Ishikawa (cell line): ENCODE results near the gene EFEMP1.

Experiments used
- CEBPB ChIP-seq: IDR thresholded peaks from 2 replicates; pipeline ENCODE4 v1.6.1; 2012
- CREB1 ChIP-seq: IDR thresholded peaks from 2 replicates; pipeline ENCODE4 v1.6.1; 2012; ENCODE audit warnings: low read depth
- EGR1 ChIP-seq: IDR thresholded peaks from 2 replicates; pipeline ENCODE4 v1.6.1; 2012
- EP300 ChIP-seq: IDR thresholded peaks from 2 replicates; pipeline ENCODE4 v1.6.1; 2012; ENCODE audit warnings: borderline replicate concordance
- FOXM1 ChIP-seq: IDR thresholded peaks from 2 replicates; pipeline ENCODE4 v1.6.1; 2012; ENCODE audit warnings: low read depth, borderline replicate concordance
- MAX ChIP-seq: IDR thresholded peaks from 2 replicates; pipeline ENCODE4 v1.6.1; 2012
- NFIC ChIP-seq: IDR thresholded peaks from 2 replicates; pipeline ENCODE4 v1.6.1; 2012
- RAD21 ChIP-seq: IDR thresholded peaks from 2 replicates; pipeline ENCODE4 v1.6.1; 2012; ENCODE audit warnings: low read depth
- REST ChIP-seq: IDR thresholded peaks from 2 replicates; pipeline ENCODE4 v1.6.1; 2012; ENCODE audit warnings: low read depth, mild to moderate bottlenecking
- TAF1 ChIP-seq: IDR thresholded peaks from 2 replicates; pipeline ENCODE4 v1.6.1; 2012; ENCODE audit warnings: low read depth, mild to moderate bottlenecking
- TCF12 ChIP-seq: IDR thresholded peaks from 2 replicates; pipeline ENCODE4 v1.6.1; 2012; ENCODE audit warnings: low read depth
- TEAD4 ChIP-seq: IDR thresholded peaks from 2 replicates; pipeline ENCODE4 v1.6.1; 2012
- USF1 ChIP-seq: IDR thresholded peaks from 2 replicates; pipeline ENCODE4 v1.6.1; 2012
- YY1 ChIP-seq: IDR thresholded peaks from 2 replicates; pipeline ENCODE4 v1.6.1; 2012; ENCODE audit warnings: low read depth
- ZBTB7A ChIP-seq: IDR thresholded peaks from 2 replicates; pipeline ENCODE4 v1.6.1; 2012; ENCODE audit warnings: low read depth

The EFEMP1 gene

GRCh38 chr2:55912926-55913325 is 10.7 kb downstream of the EFEMP1 start:
- TF ChIP-seq CEBPB (no peak), CREB1 (no peak), FOXM1 (no peak), TAF1 (no peak), NFIC (no peak), MAX (no peak), YY1 (no peak), TEAD4 (no peak)

- TF ChIP-seq TCF12 (no peak), EP300 (no peak), USF1 (no peak), CEBPB (no peak), EGR1 (no peak), FOXM1 (no peak), REST (no peak), CREB1 (no peak), ZBTB7A (no peak), TEAD4 (no peak), YY1 (no peak), RAD21 (no peak), TAF1 (no peak), NFIC (no peak), MAX (no peak)
Measured at GRCh38 chr2:55910077-55910476, 13.5 kb downstream of the EFEMP1 start.

GRCh38 chr2:55907686-55908085 is 15.9 kb downstream of the EFEMP1 start:
- no peak for TF ChIP-seq YY1
- TF ChIP-seq USF1, result no peak
- TF ChIP-seq RAD21, result no peak

GRCh38 chr2:55906993-55907392 is 16.6 kb downstream of the EFEMP1 start:
- TF ChIP-seq EGR1 (no peak), EP300 (no peak), TCF12 (no peak), REST (no peak), RAD21 (no peak), YY1 (no peak), TEAD4 (no peak), NFIC (no peak), MAX (no peak), FOXM1 (no peak), CREB1 (no peak), CEBPB (no peak), ZBTB7A (no peak), USF1 (no peak), TAF1 (no peak)

- no peak for TF ChIP-seq TEAD4
- no peak for TF ChIP-seq EGR1
- no peak for TF ChIP-seq CEBPB
- TF ChIP-seq RAD21, result no peak
- TF ChIP-seq TCF12, result no peak
- no peak for TF ChIP-seq FOXM1
- TF ChIP-seq TAF1, result no peak
- no peak for TF ChIP-seq YY1
- no peak for TF ChIP-seq NFIC
- no peak for TF ChIP-seq ZBTB7A
- TF ChIP-seq CREB1, result no peak
- TF ChIP-seq MAX, result no peak
- TF ChIP-seq EP300, result no peak
- TF ChIP-seq USF1, result no peak
- TF ChIP-seq REST, result no peak
Measured at GRCh38 chr2:55903727-55904126, 19.9 kb downstream of the EFEMP1 start.
